Mucosa of stomach (tissue), 1 donor: ENCODE data around the gene LBR.

Experiments used
- H3K27me3 ChIP-seq: one replicate; pipeline ENCODE4 v1.7.0; 2013; ENCODE audit warnings: mild to moderate bottlenecking, low read length; ENCODE audit not compliant: control insufficient read depth, insufficient read depth
- H3K36me3 ChIP-seq: one replicate; pipeline ENCODE4 v1.7.0; 2013; ENCODE audit warnings: low read length; ENCODE audit not compliant: control insufficient read depth, insufficient read depth
- H3K4me1 ChIP-seq: one replicate; pipeline ENCODE4 v1.7.0; 2013; ENCODE audit warnings: mild to moderate bottlenecking, low read length; ENCODE audit not compliant: control insufficient read depth, insufficient read depth
- H3K4me3 ChIP-seq: one replicate; pipeline ENCODE4 v1.7.0; 2013; ENCODE audit warnings: low read length
- H3K9ac ChIP-seq: one replicate; pipeline ENCODE4 v1.7.0; 2013; ENCODE audit warnings: mild to moderate bottlenecking, low read length, moderate library complexity
- H3K9me3 ChIP-seq: one replicate; pipeline ENCODE4 v1.7.0; 2013; ENCODE audit warnings: mild to moderate bottlenecking, low read length, moderate library complexity; ENCODE audit not compliant: control insufficient read depth
- donor health status: Pancreatic carcinoma.

The LBR gene

GRCh38 chr1:225447650-225448089, 19.8 kb upstream of the LBR start:
- Histone ChIP-seq H3K9me3 (no peaks in the 10 kb centered on the region), H3K4me1 (peaks cover 50% of the 10 kb centered on the region), H3K4me3 (no peak overlapping the region), H3K9ac (no peak overlapping the region), H3K27me3 (no peaks in the 10 kb centered on the region), H3K36me3 (no peaks in the 10 kb centered on the region)

- H3K9ac ChIP-seq = peak overlapping the region; percentile 36
- no peaks in the 10 kb centered on the region for H3K27me3 ChIP-seq
- no peaks in the 10 kb centered on the region for H3K9me3 ChIP-seq
- peaks cover 55% of the 10 kb centered on the region for H3K4me1 ChIP-seq
- no peaks in the 10 kb centered on the region for H3K36me3 ChIP-seq
- H3K4me3 ChIP-seq = no peak overlapping the region
Measured at GRCh38 chr1:225446981-225447615, 19.3 kb upstream of the LBR start.

DNA sequence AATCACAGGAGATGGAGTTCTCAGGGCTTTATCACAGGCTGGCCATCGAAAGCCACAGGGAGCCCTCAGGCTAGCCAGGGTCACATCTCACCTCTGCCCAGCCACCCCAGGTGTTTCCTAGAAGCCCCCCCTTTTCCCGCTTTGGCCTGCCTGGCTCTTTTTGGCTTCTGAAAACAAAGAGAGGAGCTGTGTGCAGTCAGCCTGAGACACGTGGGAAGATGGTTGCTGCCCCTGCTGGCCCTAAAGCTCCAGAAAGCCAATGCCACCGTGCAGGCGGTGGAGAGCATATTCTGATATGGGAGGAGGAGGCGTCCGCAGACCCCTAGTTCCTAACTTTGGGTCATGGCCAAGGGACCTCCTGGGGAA, 18.7 kb upstream of the LBR start:
- Histone ChIP-seq H3K9me3 (no peaks in the 10 kb centered on the region), H3K36me3 (no peaks in the 10 kb centered on the region), H3K9ac (peak overlapping the region; percentile 36), H3K27me3 (no peaks in the 10 kb centered on the region), H3K4me3 (no peak overlapping the region), H3K4me1 (peaks cover 60% of the 10 kb centered on the region)

DNA sequence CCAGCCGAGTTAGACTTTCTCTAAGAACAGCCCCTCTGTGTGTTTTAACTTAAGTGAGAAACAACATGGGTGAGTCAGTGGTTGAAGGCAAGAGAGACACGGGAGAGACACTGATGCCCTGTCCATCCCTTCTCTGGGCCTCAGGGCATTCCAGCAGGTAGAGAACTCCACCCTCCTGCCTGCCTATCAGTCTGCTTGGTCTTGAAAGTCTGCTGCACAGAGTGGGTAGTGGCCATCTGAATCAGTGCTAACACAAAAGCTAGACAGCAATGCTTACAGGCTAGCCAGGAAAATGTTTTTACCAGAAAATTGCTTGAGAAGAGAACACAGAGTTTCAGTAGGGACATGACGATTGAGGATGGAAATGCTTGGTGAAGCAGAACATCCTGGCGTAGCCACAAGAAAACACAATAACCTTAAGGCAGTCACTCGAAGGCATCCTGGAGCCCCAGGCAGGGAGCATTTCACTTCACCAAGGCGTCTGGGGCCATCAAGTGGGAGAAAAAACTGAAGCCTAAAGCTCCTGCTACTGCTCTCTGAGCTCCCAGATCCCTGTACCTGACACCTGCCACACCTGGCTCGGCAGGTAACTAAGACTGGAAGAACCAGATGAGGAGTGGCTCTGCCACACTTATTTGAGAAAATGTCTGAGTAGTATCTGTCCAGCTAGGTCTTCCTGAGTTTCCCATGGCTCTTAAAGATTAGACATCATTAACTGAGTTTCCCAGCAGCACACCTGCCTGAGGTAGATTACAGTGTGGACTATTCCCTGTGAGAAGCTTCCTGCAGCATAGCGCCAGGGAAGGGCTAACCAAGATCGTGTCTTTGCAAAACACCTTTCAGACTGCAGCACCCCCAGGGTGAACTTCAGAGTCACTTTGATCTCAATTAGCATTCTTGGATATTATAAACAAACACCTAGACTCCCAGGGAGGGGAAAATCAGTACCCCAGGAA, 18.1 kb upstream of the LBR start:
- Histone ChIP-seq H3K27me3 (no peaks in the 10 kb centered on the region), H3K9me3 (no peaks in the 10 kb centered on the region), H3K4me3 (no peak overlapping the region), H3K36me3 (no peaks in the 10 kb centered on the region), H3K4me1 (peaks cover 67% of the 10 kb centered on the region), H3K9ac (peak overlapping the region; percentile 36)

- no peak overlapping the region for H3K4me3 ChIP-seq
- H3K9ac ChIP-seq = no peak overlapping the region
- no peaks in the 10 kb centered on the region for H3K27me3 ChIP-seq
- no peaks in the 10 kb centered on the region for H3K9me3 ChIP-seq
- H3K36me3 ChIP-seq = no peaks in the 10 kb centered on the region
- H3K4me1 ChIP-seq = peaks cover 56% of the 10 kb centered on the region
Measured at GRCh38 chr1:225442123-225442505, 14.3 kb upstream of the LBR start.

DNA sequence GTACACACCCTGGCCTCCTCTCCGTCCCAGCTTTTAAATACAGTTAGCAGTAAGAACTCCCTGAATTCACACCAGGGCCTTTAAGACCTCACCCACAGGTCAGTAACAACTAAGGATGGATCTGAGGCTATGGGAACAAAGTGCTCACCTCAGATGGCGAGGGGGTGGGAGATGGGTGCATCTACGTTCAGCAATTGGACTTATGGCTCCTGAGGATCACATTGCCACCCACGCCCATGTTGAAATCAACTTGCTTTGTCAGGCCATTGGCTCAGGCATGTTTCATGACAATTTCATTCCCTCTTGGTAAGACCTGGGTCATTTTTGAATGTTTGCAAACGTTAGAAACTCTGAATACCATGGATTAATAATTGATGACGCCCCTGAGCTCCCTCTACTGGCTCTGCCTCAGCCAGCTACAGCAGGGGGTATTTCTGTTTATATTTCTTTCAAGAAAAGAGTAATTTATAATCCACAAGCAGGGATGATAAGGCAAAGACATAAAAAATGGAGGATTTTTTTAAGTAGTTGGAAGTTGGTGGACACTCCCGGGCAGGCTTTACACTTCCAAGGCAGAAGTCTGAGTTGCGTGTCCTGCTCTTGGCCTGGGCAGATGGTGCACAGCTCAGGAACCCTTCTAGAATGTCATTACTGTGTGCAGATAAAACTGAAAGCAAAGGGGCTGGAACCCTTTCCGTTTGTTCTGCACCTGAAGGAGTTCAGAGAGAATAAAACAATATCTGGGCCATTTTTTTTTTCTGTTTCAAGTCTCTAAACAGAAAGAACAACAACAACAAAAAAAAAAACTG, 13.7 kb upstream of the LBR start:
- Histone ChIP-seq H3K36me3 (no peaks in the 10 kb centered on the region), H3K9ac (no peak overlapping the region), H3K27me3 (no peaks in the 10 kb centered on the region), H3K9me3 (no peaks in the 10 kb centered on the region), H3K4me1 (peaks cover 50% of the 10 kb centered on the region), H3K4me3 (no peak overlapping the region)

- no peak overlapping the region for H3K9ac ChIP-seq
- H3K27me3 ChIP-seq = no peaks in the 10 kb centered on the region
- H3K36me3 ChIP-seq = no peaks in the 10 kb centered on the region
- no peaks in the 10 kb centered on the region for H3K9me3 ChIP-seq
- H3K4me3 ChIP-seq = no peak overlapping the region
- peaks cover 41% of the 10 kb centered on the region for H3K4me1 ChIP-seq
Measured at GRCh38 chr1:225440380-225441221, 12.8 kb upstream of the LBR start.

DNA sequence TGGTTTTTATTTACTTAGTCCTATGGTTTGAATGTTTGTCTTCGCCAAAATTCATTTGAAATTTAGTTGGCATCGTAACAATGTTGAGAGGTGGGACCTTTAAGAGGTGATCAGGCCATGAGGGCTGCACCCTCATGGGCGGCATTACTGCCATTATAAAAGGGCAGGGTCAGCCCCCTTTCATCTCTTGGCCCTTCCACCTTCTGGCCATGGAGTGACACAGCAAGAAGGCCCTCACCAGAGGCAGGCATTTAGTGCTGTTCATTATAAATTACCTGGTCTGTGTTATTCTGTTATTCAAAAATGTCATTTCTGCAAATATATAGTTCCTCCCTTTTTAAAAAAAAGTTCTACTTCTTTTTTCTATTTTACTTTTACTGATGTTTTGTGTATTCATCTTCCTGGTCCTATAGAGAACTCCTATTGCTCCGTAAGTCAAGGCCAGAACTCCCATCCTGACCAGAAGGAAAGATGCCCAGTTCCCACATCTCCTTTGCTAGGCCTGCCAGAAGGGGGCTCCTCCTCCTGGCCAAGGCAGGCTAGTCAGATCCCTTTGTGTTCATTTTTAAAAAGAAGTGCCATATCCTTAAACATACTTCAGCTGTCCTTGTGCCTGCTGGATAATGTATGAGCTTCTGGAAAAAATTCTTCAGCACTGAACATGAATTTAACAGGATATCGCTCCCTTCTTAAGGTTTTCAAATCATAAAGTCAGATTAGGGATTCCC, 10.0 kb upstream of the LBR start:
- no peaks in the 10 kb centered on the region for H3K9me3 ChIP-seq
- no peaks in the 10 kb centered on the region for H3K27me3 ChIP-seq
- H3K4me1 ChIP-seq = peaks cover 30% of the 10 kb centered on the region

DNA sequence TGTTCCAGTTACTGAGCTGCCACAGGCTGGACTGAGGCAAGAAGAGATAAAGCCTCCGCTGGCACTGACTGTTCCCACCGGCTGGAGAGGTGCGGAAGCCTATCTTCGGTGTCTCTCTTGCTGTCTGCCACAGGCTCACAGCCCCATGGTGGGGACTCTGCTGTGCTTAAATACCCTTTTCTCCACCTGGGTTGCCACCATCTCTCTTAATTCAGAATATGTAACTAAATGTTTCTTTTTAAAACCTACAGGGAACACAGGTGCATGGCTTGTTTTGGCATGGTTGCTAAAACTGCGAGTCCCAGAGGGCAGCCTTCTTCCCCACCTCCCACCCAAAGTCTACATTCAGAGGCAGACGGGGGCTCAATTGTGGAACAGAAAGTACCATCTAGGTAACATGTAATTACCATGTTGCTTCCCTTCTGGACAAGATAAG, 8.1 kb upstream of the LBR start:
- no peaks in the 10 kb centered on the region for H3K27me3 ChIP-seq
- H3K9ac ChIP-seq = no peak overlapping the region
- no peak overlapping the region for H3K4me3 ChIP-seq
- H3K9me3 ChIP-seq = no peaks in the 10 kb centered on the region
- H3K36me3 ChIP-seq = no peaks in the 10 kb centered on the region
- peaks cover 12% of the 10 kb centered on the region for H3K4me1 ChIP-seq

More for the DNA sequence above, 10.0 kb upstream of the LBR start:
- Histone ChIP-seq H3K9ac (no peak overlapping the region), H3K36me3 (no peaks in the 10 kb centered on the region), H3K4me3 (no peak overlapping the region)

DNA sequence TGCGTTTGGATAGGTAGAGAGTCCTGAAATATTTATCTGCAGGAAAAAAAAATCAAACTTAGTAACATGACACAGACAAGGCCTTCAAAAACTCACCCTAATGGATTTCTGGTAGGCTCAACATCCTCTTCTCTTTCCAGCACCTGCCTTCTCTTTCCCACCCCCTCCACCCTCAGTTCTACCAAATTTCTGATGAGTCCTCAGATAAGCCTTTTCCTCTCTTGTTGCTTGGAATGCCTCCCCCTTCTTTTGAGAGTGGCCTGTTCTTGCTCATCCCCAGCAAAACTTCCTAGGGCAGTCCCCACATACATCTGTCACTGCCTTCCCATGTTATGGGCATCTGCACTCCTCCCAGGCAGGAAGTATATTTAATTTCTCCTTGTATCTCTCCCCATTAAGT, 7.6 kb upstream of the LBR start:
- no peaks in the 10 kb centered on the region for H3K27me3 ChIP-seq

DNA sequence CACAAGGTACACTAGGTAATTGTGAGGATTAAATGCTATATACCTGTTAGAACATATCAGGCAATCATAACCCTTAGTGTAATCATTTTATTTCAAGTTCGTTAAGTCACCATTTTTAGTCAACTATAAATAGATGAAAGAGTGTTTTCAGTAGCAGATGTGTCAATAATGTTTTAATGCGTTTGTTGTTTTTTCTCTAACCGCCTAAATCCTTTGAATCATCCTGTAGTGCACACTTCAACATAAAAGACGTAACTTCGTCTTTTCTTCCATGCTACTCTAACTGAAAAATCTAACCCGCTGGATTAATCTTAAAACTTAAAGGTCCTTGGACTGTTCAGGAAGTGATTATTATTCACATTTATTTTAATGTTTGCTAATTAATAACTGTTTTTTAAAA, 7.2 kb upstream of the LBR start:
- Histone ChIP-seq H3K9ac (no peak overlapping the region), H3K4me3 (no peak overlapping the region), H3K4me1 (peaks cover 4% of the 10 kb centered on the region), H3K27me3 (no peaks in the 10 kb centered on the region), H3K9me3 (no peaks in the 10 kb centered on the region), H3K36me3 (no peaks in the 10 kb centered on the region)

More for the DNA sequence above, 7.6 kb upstream of the LBR start:
- Histone ChIP-seq H3K4me3 (no peak overlapping the region), H3K4me1 (peaks cover 8% of the 10 kb centered on the region), H3K9ac (no peak overlapping the region), H3K9me3 (no peaks in the 10 kb centered on the region), H3K36me3 (no peaks in the 10 kb centered on the region)
